HG03457 (cell line): ENCODE results near the gene RBM19.

ENCODE experiments used
- ATAC-seq: cut with Tn5 transposase; IDR thresholded peaks from one replicate; pipeline ENCODE4 v1.9.1; 2021; ENCODE audit warnings: moderate number of reproducible peaks; ENCODE audit not compliant: unreplicated experiment

Gene RBM19

GRCh38 chr12:113934060-113934814 lies 31.9 kb downstream of the RBM19 start:
- no peak for ATAC-seq

GRCh38 chr12:113933201-113933786 lies 32.8 kb downstream of the RBM19 start:
- no peak for ATAC-seq

- no peak for ATAC-seq
Observed at GRCh38 chr12:113932381-113933196, 33.5 kb downstream of the RBM19 start.

- no peak for ATAC-seq
Observed at GRCh38 chr12:113931517-113931916, 34.6 kb downstream of the RBM19 start.

DNA sequence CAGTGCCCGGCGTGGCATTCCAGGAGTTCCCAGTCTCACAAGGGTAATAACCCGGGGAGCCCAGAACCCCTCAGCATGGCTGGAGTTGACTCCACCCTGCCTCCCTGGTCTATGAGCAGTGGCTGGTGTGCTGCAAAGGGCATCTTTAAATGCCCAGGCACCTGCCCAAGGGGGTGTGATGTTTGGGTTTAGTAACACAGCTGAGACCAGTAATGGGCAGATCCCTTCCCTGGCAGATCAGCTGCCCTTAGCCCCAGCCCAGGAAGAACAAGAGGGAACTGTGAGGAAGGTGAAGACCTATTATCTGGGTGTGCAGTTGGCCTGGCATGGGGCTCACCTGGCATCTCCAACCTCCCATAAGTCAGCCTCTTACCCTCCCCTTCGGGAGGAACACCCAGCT lies 35.9 kb downstream of the RBM19 start:
- no peak for ATAC-seq

DNA sequence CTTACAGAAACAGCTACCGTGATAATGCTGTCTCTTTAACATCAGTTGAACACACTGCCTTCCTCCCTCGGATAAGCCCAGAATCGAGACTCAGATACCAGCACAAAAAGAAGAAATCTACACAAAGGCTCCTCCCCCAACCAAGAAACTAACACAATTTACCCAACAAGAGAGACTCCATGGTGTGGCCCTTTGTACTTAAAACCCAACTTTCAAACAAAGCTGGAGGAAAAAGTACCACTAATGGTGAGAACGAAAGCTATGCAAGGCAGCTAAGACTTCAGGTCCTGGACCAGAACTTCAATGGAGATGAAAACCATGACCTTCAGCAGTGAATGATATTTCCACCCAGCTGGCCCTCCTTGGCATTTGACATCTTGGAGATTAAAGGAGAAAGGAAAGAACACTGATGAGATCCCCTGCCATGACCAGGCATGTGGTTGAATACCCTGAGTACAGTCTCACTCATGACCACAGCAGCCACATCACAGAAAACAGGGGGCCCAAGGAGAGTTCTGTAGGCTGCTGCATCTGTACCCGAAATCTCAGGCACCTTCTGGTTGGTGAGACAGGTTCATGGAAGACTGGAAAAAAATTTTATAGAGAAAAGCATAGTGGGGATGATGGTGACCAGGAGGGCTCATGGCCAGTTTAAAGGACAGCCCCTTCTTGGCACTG lies 36.7 kb downstream of the RBM19 start:
- no peak for ATAC-seq

DNA sequence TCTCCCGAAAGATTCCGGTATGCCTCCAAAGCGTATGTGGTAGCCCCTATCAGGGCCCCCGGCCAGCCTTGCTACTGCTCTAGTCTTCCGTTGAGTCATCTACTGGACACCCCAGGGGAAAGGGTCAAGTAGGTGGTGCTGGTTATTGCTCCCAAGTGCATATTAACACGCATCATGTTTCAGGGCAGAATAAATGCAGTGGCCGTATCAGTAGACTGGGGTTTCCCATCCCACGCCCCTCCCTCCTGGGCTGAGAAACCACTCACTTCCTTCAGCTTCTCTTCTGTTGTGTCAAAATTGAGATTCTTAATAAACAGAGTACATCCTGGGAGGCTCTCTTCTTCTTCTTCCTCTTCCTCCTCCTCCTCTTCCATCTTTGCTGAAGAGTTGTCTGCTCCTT lies 39.3 kb downstream of the RBM19 start:
- ATAC-seq, result no peak

DNA sequence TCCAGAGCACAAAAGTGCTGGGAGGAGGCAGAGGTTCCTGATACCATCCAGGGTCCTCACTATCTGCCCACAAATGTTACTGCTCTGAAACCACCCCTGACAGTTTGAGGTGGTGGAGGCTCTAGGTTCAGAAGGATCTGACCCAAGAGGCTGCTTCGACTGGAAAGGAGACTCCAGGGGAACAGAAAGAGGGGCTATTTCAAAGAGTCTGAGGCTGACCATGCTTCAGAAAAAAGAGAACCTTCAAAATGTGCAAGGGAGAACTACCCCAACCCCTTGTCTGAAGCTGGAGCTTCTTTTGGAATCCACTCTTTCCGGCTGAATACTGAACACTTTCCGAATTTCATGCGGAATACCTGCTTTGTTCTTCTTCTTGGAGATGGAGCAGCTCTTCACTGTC lies 41.8 kb downstream of the RBM19 start:
- no peak for ATAC-seq

DNA sequence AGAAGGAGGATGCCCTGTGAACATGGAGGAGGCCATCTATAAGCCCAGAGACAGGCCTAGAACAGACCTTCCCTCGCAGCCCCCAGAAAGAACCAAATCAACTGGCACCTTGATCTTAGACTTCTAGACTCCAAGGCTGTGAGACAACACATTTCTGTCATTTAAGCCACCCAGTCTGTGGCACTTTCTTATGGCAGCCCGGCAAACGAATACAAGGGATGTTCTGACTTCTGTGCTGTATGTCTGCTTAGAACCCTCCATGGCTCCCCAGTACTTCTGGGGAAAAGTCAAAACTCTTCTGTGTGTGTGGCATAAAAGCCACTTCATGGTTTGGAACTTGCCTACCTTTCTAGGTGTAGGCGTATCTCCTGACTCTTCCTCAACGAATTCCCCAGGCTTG lies 42.9 kb downstream of the RBM19 start:
- ATAC-seq, result no peak

DNA sequence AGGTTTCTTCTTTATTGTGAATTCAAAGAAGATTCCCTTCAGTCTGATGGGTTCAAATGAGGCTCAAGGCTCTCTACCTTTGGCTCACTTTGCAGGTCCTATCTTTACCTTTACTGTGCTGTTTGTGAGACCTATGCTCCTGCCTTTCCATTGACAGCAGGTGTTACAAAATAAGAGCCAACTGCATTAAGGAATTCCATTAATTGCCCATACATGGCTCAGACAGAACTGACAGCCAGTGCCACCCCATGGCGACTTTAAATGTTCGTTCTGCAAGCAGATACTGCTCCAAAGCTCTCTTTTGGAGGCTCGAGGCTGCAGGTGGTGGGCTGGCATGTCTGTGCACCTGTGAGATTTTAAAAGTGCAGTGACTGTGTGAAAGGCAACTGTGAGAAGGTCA lies 44.7 kb downstream of the RBM19 start:
- no peak for ATAC-seq

DNA sequence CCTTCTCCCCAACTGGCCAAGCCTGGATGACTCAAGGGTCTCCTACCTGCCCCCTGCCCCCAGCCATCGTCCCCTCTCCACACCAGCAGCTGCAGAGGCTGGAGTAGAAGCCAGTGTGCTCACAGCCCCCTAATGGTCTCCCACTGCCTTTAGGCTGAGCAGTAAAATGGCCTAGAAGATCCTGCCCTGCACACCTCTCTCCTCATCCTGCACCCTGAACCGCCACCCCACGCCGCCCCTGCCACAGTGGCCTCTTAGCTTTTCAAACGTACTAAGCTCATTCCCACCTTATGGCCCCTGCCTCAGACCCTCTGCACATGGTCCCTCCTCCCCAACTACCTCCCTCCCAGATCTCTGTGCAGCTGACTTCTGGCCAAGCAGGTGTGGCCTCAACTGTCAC lies 46.3 kb downstream of the RBM19 start:
- ATAC-seq, result no peak

DNA sequence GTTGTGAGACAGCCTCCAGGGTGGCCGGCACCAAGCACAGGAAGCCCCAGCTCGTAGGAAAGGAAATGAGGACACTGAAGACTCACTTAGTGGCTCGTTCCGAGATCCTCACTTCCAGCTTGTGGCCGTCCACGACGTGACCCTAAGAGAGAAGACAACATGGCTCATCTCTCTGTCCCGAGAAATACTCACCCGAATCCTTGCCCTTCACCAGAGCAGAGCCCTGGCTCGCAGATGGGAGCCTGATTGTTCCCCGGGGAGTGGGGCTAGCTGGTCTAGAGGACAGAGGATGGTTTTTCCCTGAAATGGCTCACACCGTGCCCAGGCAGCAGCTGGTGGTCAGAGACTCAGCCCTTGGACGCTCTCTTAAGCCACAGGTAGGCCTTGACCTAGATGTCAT lies 47.8 kb downstream of the RBM19 start:
- ATAC-seq, result no peak

DNA sequence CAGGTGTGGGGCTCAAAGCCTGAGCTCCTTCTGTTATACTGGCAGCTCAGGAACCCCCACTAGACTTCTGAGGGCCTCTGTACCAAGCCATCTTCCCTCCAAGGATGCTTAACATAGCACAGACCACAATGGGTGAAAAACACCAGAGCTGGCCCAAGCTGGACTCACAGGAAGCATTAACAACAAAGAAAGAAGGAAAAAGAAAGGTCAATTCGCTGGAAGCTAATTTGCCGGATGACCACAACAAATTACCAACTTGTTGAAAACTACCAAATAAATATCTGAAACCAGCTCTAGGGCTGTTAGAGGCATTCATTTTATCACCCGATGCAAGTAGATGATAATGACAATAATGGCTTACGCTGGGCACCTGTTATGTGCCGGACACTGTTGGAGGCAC lies 48.7 kb downstream of the RBM19 start:
- ATAC-seq, result no peak

- ATAC-seq, result no peak
Observed at GRCh38 chr12:113914806-113915205, 51.3 kb downstream of the RBM19 start.

GRCh38 chr12:113914176-113914575 lies 51.9 kb downstream of the RBM19 start:
- ATAC-seq, result no peak

GRCh38 chr12:113912760-113913329 lies 53.3 kb downstream of the RBM19 start:
- ATAC-seq, result no peak

DNA sequence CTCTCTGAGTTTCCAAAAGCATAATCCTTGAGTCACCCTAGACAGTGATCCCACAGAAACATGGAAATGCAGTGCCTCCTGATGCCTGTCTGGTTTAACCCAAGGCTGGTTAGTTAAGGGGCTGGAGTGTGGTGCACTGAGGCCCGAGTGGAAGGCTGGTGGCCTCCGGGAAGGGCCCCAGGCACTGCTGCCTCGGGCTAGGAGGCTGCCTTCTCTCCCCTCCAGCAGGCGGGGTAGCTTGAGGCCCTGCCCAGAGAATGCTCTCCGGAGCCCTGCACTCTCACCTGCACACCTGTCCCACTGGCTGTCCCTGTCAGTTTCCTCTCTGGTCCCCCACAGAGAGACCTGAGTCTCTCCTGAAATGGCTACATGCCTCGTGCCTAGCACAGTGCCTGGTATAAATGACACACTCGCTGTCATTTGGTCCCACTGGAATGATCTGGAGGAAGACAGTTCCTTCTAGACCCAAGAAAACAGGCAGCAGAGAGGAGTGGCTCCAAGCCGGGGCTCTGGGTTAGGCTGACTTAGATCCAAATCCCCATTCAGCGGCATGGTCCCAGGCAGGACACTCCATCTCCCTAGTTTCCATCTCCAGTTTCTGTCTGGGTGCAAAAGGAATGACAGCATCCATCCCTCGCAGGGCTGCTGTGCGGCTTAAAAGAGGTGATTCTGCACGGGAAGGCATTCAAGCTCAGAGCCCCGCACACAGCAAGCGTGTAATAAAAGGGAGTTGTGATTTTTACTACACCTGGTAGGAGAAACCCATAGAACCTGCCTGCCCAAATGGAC lies 54.0 kb downstream of the RBM19 start:
- ATAC-seq, result no peak

DNA sequence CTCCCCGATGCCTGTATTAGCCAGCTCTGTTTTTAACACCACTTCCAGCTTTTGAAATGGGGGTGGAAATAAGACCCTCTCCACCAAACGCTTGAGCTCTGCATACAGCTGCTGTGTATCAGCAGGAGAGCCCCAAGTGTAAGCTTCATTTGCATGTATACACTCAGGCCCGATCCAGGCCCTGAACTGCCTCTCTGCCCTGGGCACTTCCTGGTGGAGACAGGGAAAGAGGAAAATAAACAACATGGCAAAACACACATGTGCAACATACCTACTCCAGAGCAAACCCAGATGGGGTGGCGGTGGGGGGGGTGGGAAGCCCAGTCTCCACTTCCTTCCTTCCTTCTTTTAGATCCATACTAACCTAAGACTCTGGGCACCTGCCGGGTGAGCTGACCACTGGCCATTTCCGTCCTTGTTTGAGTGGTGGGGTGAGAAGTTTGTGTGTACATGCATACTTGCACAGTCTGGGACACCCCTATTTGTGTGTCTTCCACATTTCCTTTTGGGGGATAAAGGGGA lies 55.3 kb downstream of the RBM19 start:
- no peak for ATAC-seq

GRCh38 chr12:113909776-113910420 lies 56.2 kb downstream of the RBM19 start:
- ATAC-seq, result no peak
